PFSK-1 (cell line): ENCODE results near the gene ATG4A.

Experiments
- FOXP2 ChIP-seq: optimal IDR thresholded peaks from 2 replicates; pipeline ENCODE3; 2011; ENCODE audit warnings: borderline replicate concordance, control low read depth, inconsistent platforms; ENCODE audit not compliant: insufficient read depth; ENCODE audit errors: extremely low read length, extremely low read depth
- POLR2AphosphoS5 ChIP-seq: IDR thresholded peaks from 2 replicates; pipeline ENCODE4 v1.6.1; 2012; ENCODE audit warnings: low read depth, mild to moderate bottlenecking, control low read depth, low read length, moderate library complexity
- REST ChIP-seq, 2 experiments: IDR thresholded peaks; 2 replicates each; pipeline versions ENCODE4 v1.6.1 to v1.8.0; 2011 to 2012; ENCODE audit warnings: low read depth in 2 of 2, low read length in 2 of 2, control low read depth in 1 of 2, inconsistent platforms in 1 of 2, mild to moderate bottlenecking in 1 of 2, moderate library complexity in 1 of 2; ENCODE audit not compliant: insufficient read depth in 1 of 2
- SIN3A ChIP-seq: IDR thresholded peaks from 2 replicates; pipeline ENCODE4 v1.6.1; 2012; ENCODE audit warnings: mild to moderate bottlenecking, low read length, moderate library complexity, borderline replicate concordance; ENCODE audit not compliant: insufficient read depth
- TAF1 ChIP-seq: IDR thresholded peaks from 2 replicates; pipeline ENCODE4 v1.6.1; 2012; ENCODE audit warnings: low read length, control low read depth, borderline replicate concordance; ENCODE audit not compliant: insufficient read depth

The ATG4A gene

GRCh38 chrX:108132876-108133275 lies 41.3 kb downstream of the ATG4A start:
- TF ChIP-seq FOXP2 = no peak
- no peak for TF ChIP-seq REST (IDR thresholded peaks at IDR 0.05; ENCODE audit: insufficient read depth in 1 of 2, low read depth in 2 of 2, low read length in 2 of 2)
- TF ChIP-seq SIN3A = no peak
- TF ChIP-seq POLR2AphosphoS5 = no peak
- no peak for TF ChIP-seq TAF1

GRCh38 chrX:108134724-108135123 lies 43.1 kb downstream of the ATG4A start:
- TF ChIP-seq POLR2AphosphoS5 = no peak
- no peak for TF ChIP-seq REST (IDR thresholded peaks at IDR 0.05; ENCODE audit: insufficient read depth in 1 of 2, low read depth in 2 of 2, low read length in 2 of 2)
- TF ChIP-seq FOXP2 = no peak
- no peak for TF ChIP-seq SIN3A
- TF ChIP-seq TAF1 = no peak

GRCh38 chrX:108138814-108139702 lies 47.5 kb downstream of the ATG4A start:
- no peak for TF ChIP-seq POLR2AphosphoS5

GRCh38 chrX:108148524-108148923 lies 56.9 kb downstream of the ATG4A start:
- TF ChIP-seq FOXP2 (no peak), REST (IDR thresholded peaks at IDR 0.05; ENCODE audit: insufficient read depth in 1 of 2, low read depth in 2 of 2, low read length in 2 of 2) (no peak), POLR2AphosphoS5 (no peak), TAF1 (no peak), SIN3A (no peak)

- TF ChIP-seq SIN3A (no peak), TAF1 (no peak), REST (IDR thresholded peaks at IDR 0.05; ENCODE audit: insufficient read depth in 1 of 2, low read depth in 2 of 2, low read length in 2 of 2) (no peak)
Measured at GRCh38 chrX:108156082-108156481, 64.5 kb downstream of the ATG4A start.
